Measurements from ENCODE around the gene NDUFS6. TPM values are rescaled to one million over a fixed set of nuclear protein-coding genes. Genes with fewer than 3 reads are reported as not detected.

NDUFS6 gene
- total RNA-seq, 1 donor from 2014 or later, result 21.3 TPM

- no peak overlapping the region for H3K27ac ChIP-seq
- no peaks in the 10 kb centered on the region for H3K9me3 ChIP-seq
- H3K27me3 ChIP-seq (ENCODE audit: low read depth), result peaks cover 34% of the 10 kb centered on the region
- no peaks in the 10 kb centered on the region for H3K4me1 ChIP-seq
- TF ChIP-seq, protein P1, sequence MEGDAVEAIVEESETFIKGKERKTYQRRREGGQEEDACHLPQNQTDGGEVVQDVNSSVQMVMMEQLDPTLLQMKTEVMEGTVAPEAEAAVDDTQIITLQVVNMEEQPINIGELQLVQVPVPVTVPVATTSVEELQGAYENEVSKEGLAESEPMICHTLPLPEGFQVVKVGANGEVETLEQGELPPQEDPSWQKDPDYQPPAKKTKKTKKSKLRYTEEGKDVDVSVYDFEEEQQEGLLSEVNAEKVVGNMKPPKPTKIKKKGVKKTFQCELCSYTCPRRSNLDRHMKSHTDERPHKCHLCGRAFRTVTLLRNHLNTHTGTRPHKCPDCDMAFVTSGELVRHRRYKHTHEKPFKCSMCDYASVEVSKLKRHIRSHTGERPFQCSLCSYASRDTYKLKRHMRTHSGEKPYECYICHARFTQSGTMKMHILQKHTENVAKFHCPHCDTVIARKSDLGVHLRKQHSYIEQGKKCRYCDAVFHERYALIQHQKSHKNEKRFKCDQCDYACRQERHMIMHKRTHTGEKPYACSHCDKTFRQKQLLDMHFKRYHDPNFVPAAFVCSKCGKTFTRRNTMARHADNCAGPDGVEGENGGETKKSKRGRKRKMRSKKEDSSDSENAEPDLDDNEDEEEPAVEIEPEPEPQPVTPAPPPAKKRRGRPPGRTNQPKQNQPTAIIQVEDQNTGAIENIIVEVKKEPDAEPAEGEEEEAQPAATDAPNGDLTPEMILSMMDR (IDR thresholded peaks at IDR 0.05), result no peak
- no peaks in the 10 kb centered on the region for H3K36me3 ChIP-seq
- no peak overlapping the region for H3K4me3 ChIP-seq
- DNase-seq (no peak), ATAC-seq (no peak)
- intact Hi-C loops (cut with DNase I), result no loop called here
These were observed 31.5 kb downstream of the NDUFS6 start for GRCh38 chr5:1832511-1833250.

DNA sequence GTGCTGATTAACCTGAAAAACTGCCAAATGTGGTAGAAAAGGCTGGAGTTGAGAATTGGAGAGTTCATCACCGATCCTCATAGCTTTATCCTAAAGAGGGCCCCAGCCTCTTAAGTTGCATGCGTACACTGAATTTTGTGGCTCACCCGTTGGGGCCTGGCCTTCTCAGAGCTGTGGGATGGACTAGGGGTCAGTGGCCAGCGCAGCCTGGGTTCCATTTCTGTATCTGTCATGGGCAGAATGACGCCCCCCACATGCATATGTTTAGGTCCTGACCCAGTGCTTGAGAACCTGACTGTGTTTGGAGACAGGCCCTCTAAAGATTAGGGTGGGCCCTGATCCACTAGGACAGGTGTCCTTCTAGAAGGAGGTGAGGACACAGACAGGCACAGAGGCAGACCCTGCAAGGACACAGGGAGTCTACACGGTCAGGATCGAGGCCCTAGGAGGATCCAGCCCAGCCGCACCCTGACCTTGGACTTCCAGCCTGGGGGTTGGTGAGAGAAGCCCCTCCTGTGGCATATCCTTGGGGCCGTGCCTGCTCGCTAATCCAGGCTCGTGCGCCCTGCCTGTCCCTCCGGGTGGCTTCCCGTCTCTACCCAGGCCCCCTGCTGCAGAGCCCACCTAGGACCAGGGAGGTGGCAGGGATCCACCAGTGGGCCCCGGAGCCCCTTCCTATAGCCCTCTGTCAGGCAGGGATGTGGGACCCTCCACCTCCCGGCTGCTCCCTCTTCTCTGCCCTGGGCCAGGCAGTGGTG lies 32.2 kb downstream of the NDUFS6 start:
- no peaks in the 10 kb centered on the region for H3K9me3 ChIP-seq
- H3K4me1 ChIP-seq, result no peaks in the 10 kb centered on the region
- no peak for ATAC-seq
- intact Hi-C loops (cut with DNase I), result no loop called here
- no peak for DNase-seq
- H3K36me3 ChIP-seq, result no peaks in the 10 kb centered on the region
- H3K4me3 ChIP-seq, result no peak overlapping the region
- H3K27ac ChIP-seq, result no peak overlapping the region
- TF ChIP-seq, protein P1 (IDR thresholded peaks at IDR 0.05), result no peak
- H3K27me3 ChIP-seq (ENCODE audit: low read depth), result peaks cover 37% of the 10 kb centered on the region

GRCh38 chr5:1834022-1834551 lies 32.9 kb downstream of the NDUFS6 start:
- intact Hi-C loops (cut with DNase I), result no loop called here
- Histone ChIP-seq H3K4me3 (no peak overlapping the region), H3K27ac (no peak overlapping the region), H3K27me3 (ENCODE audit: low read depth) (peaks cover 44% of the 10 kb centered on the region), H3K9me3 (no peaks in the 10 kb centered on the region), H3K36me3 (no peaks in the 10 kb centered on the region), H3K4me1 (no peaks in the 10 kb centered on the region)
- no peak for DNase-seq
- ATAC-seq, result no peak
- TF ChIP-seq, protein P1 (IDR thresholded peaks at IDR 0.05), result no peak

DNA sequence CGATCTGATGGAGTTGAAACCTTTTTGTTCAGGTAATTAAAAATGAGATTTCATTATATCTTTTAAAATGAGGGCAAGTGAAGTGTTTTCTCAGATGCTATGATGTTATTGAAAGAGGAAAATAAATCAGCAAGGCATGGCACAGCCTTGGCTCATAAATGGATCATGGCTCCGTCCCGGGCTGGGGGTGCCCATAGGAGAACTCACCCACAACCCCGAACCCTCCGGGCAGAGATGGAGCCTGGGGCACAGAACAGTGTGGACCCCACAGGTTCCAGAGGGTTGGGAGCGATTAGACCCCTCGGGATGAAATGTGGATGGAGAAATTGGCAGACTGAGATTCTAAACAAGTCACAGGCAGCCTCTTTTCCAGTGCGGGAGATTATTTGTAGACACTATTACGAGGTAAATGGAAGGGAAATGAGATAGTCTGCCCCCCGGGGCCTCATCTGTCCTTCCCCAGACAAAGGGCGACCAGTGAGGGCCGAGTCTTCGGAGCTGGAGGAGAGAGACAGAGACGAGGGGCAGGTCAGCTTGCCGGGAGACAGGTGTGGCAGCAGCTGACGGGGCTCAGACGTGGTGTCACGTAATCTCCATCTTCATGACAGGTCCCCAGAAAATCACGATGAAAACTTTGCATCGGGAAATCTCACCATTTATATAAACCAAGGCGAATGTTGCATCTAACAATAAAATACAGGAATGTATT lies 33.7 kb downstream of the NDUFS6 start:
- H3K4me1 ChIP-seq, result no peaks in the 10 kb centered on the region
- intact Hi-C loops (cut with DNase I), result no loop called here
- H3K27me3 ChIP-seq (ENCODE audit: low read depth), result peaks cover 45% of the 10 kb centered on the region
- ATAC-seq, result no peak
- no peaks in the 10 kb centered on the region for H3K9me3 ChIP-seq
- H3K4me3 ChIP-seq, result no peak overlapping the region
- DNase-seq, result no peak
- no peak overlapping the region for H3K27ac ChIP-seq
- TF ChIP-seq, protein P1 (IDR thresholded peaks at IDR 0.05), result no peak
- no peaks in the 10 kb centered on the region for H3K36me3 ChIP-seq

DNA sequence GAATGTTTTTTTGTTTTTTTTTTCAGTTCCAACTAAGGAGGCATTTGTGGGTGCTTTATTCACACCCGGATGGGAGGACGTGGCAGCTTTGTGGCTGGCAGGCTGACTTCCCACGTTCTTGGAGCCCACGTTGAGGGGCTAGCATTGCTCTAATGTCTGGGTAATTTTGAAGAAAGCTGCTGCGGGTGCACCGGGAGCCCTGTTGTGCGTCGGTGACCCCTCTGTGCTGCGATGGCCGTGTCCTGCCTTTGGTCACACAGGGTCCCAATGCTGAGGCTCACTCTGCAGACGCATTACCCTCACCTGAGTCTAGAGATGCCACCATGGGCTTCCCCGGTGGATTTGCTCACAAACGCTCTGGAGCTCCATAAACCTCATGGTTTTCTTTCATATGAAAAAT lies 34.2 kb downstream of the NDUFS6 start:
- Histone ChIP-seq H3K27me3 (ENCODE audit: low read depth) (peaks cover 51% of the 10 kb centered on the region), H3K4me1 (no peaks in the 10 kb centered on the region), H3K9me3 (no peaks in the 10 kb centered on the region), H3K4me3 (no peak overlapping the region), H3K27ac (no peak overlapping the region), H3K36me3 (no peaks in the 10 kb centered on the region)
- TF ChIP-seq, protein P1 (IDR thresholded peaks at IDR 0.05), result no peak
- intact Hi-C loops (cut with DNase I), result no loop called here
- no peak for ATAC-seq
- no peak for DNase-seq

All from lower lobe of right lung (tissue), 2 donors.